ENCODE measurements around the gene CHCHD5. TPM values are rescaled to one million over a fixed set of nuclear protein-coding genes. Genes with fewer than 3 reads are reported as not detected.

CHCHD5 gene
- total and polyA plus RNA-seq, 2 of the 4 experiments (the other 2 are of a cell fraction), result 4.8 to 40.1 TPM

- dilution Hi-C loops (cut with HindIII; ENCODE audit: low sequenced_read_pairs, unreplicated experiment) (no loop called here), intact Hi-C loops (cut with micrococcal nuclease) (no loop called here), in situ Hi-C loops (cut with MboI; ENCODE audit: low sequenced_read_pairs) (no loop called here)
- Histone ChIP-seq H2BK5ac (ENCODE audit: low read depth, low read length, poor library complexity, severe bottlenecking) (no peak overlapping the region), H3K27ac (ENCODE audit: insufficient read depth, low read length) (no peak overlapping the region), H4K5ac (ENCODE audit: low read depth, low read length) (no peak overlapping the region), H3K4me3 (ENCODE audit: insufficient read depth, low read depth, low read length) (no peak overlapping the region), H4K20me1 (ENCODE audit: insufficient read depth, low read length) (no peaks in the 10 kb centered on the region), H2BK15ac (ENCODE audit: low read depth, low read length) (no peak overlapping the region), H3K36me3 (ENCODE audit: control insufficient read depth, insufficient read depth, low read length) (peaks cover 8% of the 10 kb centered on the region), H3K56ac (ENCODE audit: extremely low read depth, insufficient read depth, low read length) (no peak overlapping the region), H3K18ac (ENCODE audit: low read depth, low read length) (no peak overlapping the region), H3K9me3 (ENCODE audit: control insufficient read depth, insufficient read depth, low read length) (no peaks in the 10 kb centered on the region), H4K91ac (ENCODE audit: insufficient read depth, low read depth, low read length) (no peak overlapping the region), H2AFZ (replicated peaks; ENCODE audit: low read length, poor library complexity) (no peak overlapping the region), H2BK120ac (ENCODE audit: low read depth, low read length) (no peak overlapping the region), H3K14ac (replicated peaks; ENCODE audit: low read depth, low read length) (no peak overlapping the region), H4K8ac (ENCODE audit: low read depth in 2 of 2, low read length in 2 of 2) (no peak overlapping the region), H3K79me1 (ENCODE audit: low read depth in 1 of 2, low read length in 2 of 2) (peaks cover 5 to 37% of the 10 kb centered on the region in 2 experiments), H2BK20ac (ENCODE audit: low read depth, low read length) (no peak overlapping the region), H3K4ac (ENCODE audit: low read depth, low read length) (no peak overlapping the region), H2AK9ac (replicated peaks; ENCODE audit: low read depth, low read length, poor library complexity) (no peak overlapping the region), H2AK5ac (ENCODE audit: low read depth, low read length) (no peak overlapping the region), H3K4me2 (ENCODE audit: low read depth, low read length) (no peak overlapping the region), H3K23ac (ENCODE audit: low read depth, low read length) (no peak overlapping the region), H3K27me3 (ENCODE audit: control insufficient read depth, insufficient read depth, low read length) (no peaks in the 10 kb centered on the region), H3K9ac (ENCODE audit: low read depth, low read length) (no peak overlapping the region), H3K9me1 (ENCODE audit: insufficient read depth, low read length) (peaks cover 14% of the 10 kb centered on the region), H3K4me1 (ENCODE audit: control insufficient read depth, insufficient read depth, low read length) (peaks cover 6% of the 10 kb centered on the region)
- no TSS peak for BruUV-seq (replicated peaks)
- DNase-seq (no peak), ATAC-seq (ENCODE audit: low read depth) (no peak)
- TF ChIP-seq MAFK (IDR thresholded peaks at IDR 0.05; ENCODE audit: low read depth, low read length), result no peak
- no peak for TF ChIP-seq POLR2A (IDR thresholded peaks at IDR 0.05; ENCODE audit: low read depth, low read length)
- TF ChIP-seq CHD1 (IDR thresholded peaks at IDR 0.05; ENCODE audit: low read depth, low read length), result no peak
- TF ChIP-seq MXI1 (IDR thresholded peaks at IDR 0.05; ENCODE audit: borderline replicate concordance, low read depth, low read length), result no peak
- no peak for TF ChIP-seq NFE2L2 (IDR thresholded peaks at IDR 0.05; ENCODE audit: low read depth, low read length)
- TF ChIP-seq USF2 (IDR thresholded peaks at IDR 0.05; ENCODE audit: low read depth, low read length), result no peak
- no peak for TF ChIP-seq BHLHE40 (IDR thresholded peaks at IDR 0.05; ENCODE audit: low read depth, low read length)
- no peak for TF ChIP-seq RFX5 (IDR thresholded peaks at IDR 0.05; ENCODE audit: low read depth, low read length)
- 98% methylated on average over 6 of the region's 18 CpGs; no CpG with 5 or more reads in 1 of the 2 experiments for WGBS, 2 experiments (ENCODE audit: extremely low coverage in 2 of 2, insufficient read length in 1 of 2)
- ChIA-PET CTCF (interaction anchor here (0.8 kb wide), 1 partner anchor 99 kb away, joined by 3 read pairs; no protein-coding TSS in a partner anchor), POLR2A (ENCODE audit: unreplicated experiment) (interaction anchor here (0.6 kb wide), 1 partner anchor 153 kb away, joined by 4 read pairs; the partner anchor contains the start of gene RGPD8)
These were observed 1.6 kb downstream of the CHCHD5 start for GRCh38 chr2:112585873-112586464.

Data from IMR-90 (cell line).